GM21529 (cell line): ENCODE measurements around the gene SCRT2.
"Not testable (repeated sequence)": the region's sequence is repeated elsewhere in the genome, so short reads cannot be mapped to it uniquely, and the experiment has no call there.

Experiments
- ATAC-seq: cut with Tn5 transposase; IDR thresholded peaks from one replicate; pipeline ENCODE4 v1.9.1; 2021; ENCODE audit not compliant: unreplicated experiment

The SCRT2 gene

GRCh38 chr20:701401-702129, 26.0 kb upstream of the SCRT2 start:
- no peak for ATAC-seq

- no peak for ATAC-seq
Measured at GRCh38 chr20:699811-700338, 24.3 kb upstream of the SCRT2 start.

- no peak for ATAC-seq
Measured at GRCh38 chr20:699342-699741, 23.7 kb upstream of the SCRT2 start.

GRCh38 chr20:698276-698675, 22.7 kb upstream of the SCRT2 start:
- ATAC-seq, result no peak

- ATAC-seq, result no peak
Measured at GRCh38 chr20:697826-698225, 22.2 kb upstream of the SCRT2 start.

GRCh38 chr20:695165-695866, 19.7 kb upstream of the SCRT2 start:
- no peak for ATAC-seq

- ATAC-seq, result no peak
Measured at GRCh38 chr20:694496-694895, 18.9 kb upstream of the SCRT2 start.

GRCh38 chr20:693786-694185, 18.2 kb upstream of the SCRT2 start:
- ATAC-seq, result not testable (repeated sequence)

GRCh38 chr20:692044-692443, 16.4 kb upstream of the SCRT2 start:
- no peak for ATAC-seq

- no peak for ATAC-seq
Measured at GRCh38 chr20:689947-690346, 14.3 kb upstream of the SCRT2 start.

GRCh38 chr20:689348-689747, 13.7 kb upstream of the SCRT2 start:
- ATAC-seq, result no peak

GRCh38 chr20:688809-689212, 13.2 kb upstream of the SCRT2 start:
- ATAC-seq, result no peak

GRCh38 chr20:687468-688203, 12.0 kb upstream of the SCRT2 start:
- ATAC-seq, result no peak

- ATAC-seq, result no peak
Measured at GRCh38 chr20:684676-685319, 9.2 kb upstream of the SCRT2 start.

GRCh38 chr20:682123-682522, 6.5 kb upstream of the SCRT2 start:
- ATAC-seq, result no peak

GRCh38 chr20:680638-681187, 5.1 kb upstream of the SCRT2 start:
- no peak for ATAC-seq

GRCh38 chr20:677957-678356, 2.4 kb upstream of the SCRT2 start:
- no peak for ATAC-seq

GRCh38 chr20:676967-677366, 1.4 kb upstream of the SCRT2 start:
- no peak for ATAC-seq

GRCh38 chr20:676315-676937, 824 bp upstream of the SCRT2 start:
- no peak for ATAC-seq

- ATAC-seq, result no peak
Measured at GRCh38 chr20:675033-675452, 559 bp downstream of the SCRT2 start.
